PC-9 (cell line): ENCODE data around the gene GID8. TPM values are rescaled to one million over a fixed set of nuclear protein-coding genes. Genes with fewer than 3 reads are reported as not detected.

Experiments used
- BruUV-seq: library from RNA; stranded (reverse); fragments of 400-500 nt; replicated peaks from 2 replicates; lab custom pipeline; 2021; lab: Mats Ljungman, UMichigan
- CTCF ChIA-PET: fragments of 300-600 bp; sonication (Branson Sonifier 250); formaldehyde crosslinking; loops from one replicate; lab custom pipeline; 2022; ENCODE audit warnings: antibody characterized with exemption; lab: Charles Lee
- POLR2A ChIA-PET: fragments of 300-600 bp; sonication (Branson Sonifier 250); formaldehyde crosslinking; loops from one replicate; lab custom pipeline; 2022; ENCODE audit warnings: antibody characterized with exemption; ENCODE audit not compliant: unreplicated experiment; lab: Charles Lee
- DNase-seq, 2 experiments: peaks; one replicate each; pipeline versions ENCODE4 v3.0.0 to v3.0.0-alpha.2; 2015 to 2022; ENCODE audit warnings: mixed read lengths in 1 of 2
- H2AFZ ChIP-seq: fragments of 200-600 bp; sonication (generic); 2 replicates; pipeline ENCODE4 v1.8.1; 2017; ENCODE audit warnings: antibody characterized with exemption
- H3F3A ChIP-seq: fragments of 200-600 bp; sonication (generic); 2 replicates; pipeline ENCODE4 v1.8.1; 2017; ENCODE audit warnings: antibody characterized with exemption, mild to moderate bottlenecking, low read depth; ENCODE audit not compliant: insufficient read depth
- H3K27ac ChIP-seq: fragments of 200-600 bp; sonication (generic); 2 replicates; pipeline ENCODE4 v1.6.1; 2016; ENCODE audit warnings: mixed run types
- H3K27me3 ChIP-seq: fragments of 200-600 bp; sonication (generic); 2 replicates; pipeline ENCODE4 v1.6.1; 2016; ENCODE audit warnings: low read depth, mixed run types; ENCODE audit not compliant: insufficient read depth
- H3K36me3 ChIP-seq: fragments of 200-600 bp; sonication (generic); 2 replicates; pipeline ENCODE4 v1.6.1; 2016; ENCODE audit warnings: low read depth, mixed run types
- H3K4me1 ChIP-seq: fragments of 200-600 bp; sonication (generic); replicated peaks from 2 replicates; pipeline ENCODE4 v1.6.1; 2016; ENCODE audit warnings: mixed run types; ENCODE audit not compliant: insufficient read depth
- H3K4me2 ChIP-seq: fragments of 200-600 bp; sonication (generic); 2 replicates; pipeline ENCODE4 v1.6.1; 2017; ENCODE audit warnings: mixed run types
- H3K4me3 ChIP-seq: fragments of 200-600 bp; sonication (generic); 2 replicates; pipeline ENCODE4 v1.6.1; 2016; ENCODE audit warnings: mixed run types
- H3K79me2 ChIP-seq: fragments of 200-600 bp; sonication (generic); 2 replicates; pipeline ENCODE4 v1.6.1; 2017; ENCODE audit warnings: low read depth, mixed run types
- H3K9me2 ChIP-seq: fragments of 200-600 bp; sonication (generic); 2 replicates; pipeline ENCODE4 v1.8.1; 2017; ENCODE audit warnings: mild to moderate bottlenecking; ENCODE audit not compliant: insufficient read depth
- H3K9me3 ChIP-seq: fragments of 200-600 bp; sonication (generic); 2 replicates; pipeline ENCODE4 v1.8.1; 2016; ENCODE audit warnings: low read depth; ENCODE audit not compliant: insufficient read depth
- H4K20me1 ChIP-seq: fragments of 200-600 bp; sonication (generic); 2 replicates; pipeline ENCODE4 v1.8.1; 2017; ENCODE audit not compliant: insufficient read depth
- CTCF ChIP-seq: fragments of 200-600 bp; sonication (generic); conservative IDR thresholded peaks from 2 replicates; pipeline ENCODE4 v1.6.1; 2017; ENCODE audit warnings: mixed run types, antibody characterized with exemption, mild to moderate bottlenecking, moderate library complexity
- EZH2 ChIP-seq: fragments of 200-600 bp; sonication (generic); IDR thresholded peaks from 2 replicates; pipeline ENCODE4 v1.8.0; 2017; ENCODE audit warnings: antibody characterized with exemption, low read depth
- intact Hi-C: fragments of 100-400 bp; cut with micrococcal nuclease; formaldehyde crosslinking; loops from one replicate; pipeline ENCODE4 v1.10.0; 2022; ENCODE audit not compliant: unreplicated experiment
- total RNA-seq: library from RNA; stranded (reverse); gene quantifications from 2 replicates; pipeline ENCODE4 v1.2.3, GENCODE V29; 2021

Gene GID8
- total RNA-seq, 1 experiment from 2014 or later: 45.7 TPM

DNA sequence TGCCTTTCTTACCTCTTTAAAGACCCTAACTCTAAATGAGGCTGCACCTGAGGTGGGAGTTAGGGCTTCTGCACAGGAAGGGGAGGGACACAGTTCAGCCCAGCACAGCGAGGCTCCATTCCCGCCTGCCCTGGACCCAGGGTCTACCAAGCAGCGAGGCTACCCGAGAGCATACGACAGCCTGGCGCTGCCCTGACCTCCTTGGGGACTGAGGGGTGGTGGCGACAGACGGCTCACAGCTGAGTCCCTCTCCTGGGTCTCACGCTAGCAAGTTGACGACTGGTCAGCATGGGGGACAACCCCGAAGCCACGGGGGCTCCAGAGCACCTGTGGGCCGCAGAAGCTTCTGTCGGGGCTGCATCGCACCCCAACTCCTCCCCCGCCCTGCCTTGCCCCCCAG is 38.9 kb downstream of the GID8 start:
- Histone ChIP-seq H3K79me2 (no peaks in the 10 kb centered on the region), H4K20me1 (no peaks in the 10 kb centered on the region), H3K4me1 (0 out of 2 replicates have a peak, but pooled peaks cover 3% of the 10 kb centered on the region), H3K4me3 (no peak overlapping the region), H3K36me3 (no peaks in the 10 kb centered on the region), H3K9me2 (no peaks in the 10 kb centered on the region), H3K27ac (no peak overlapping the region), H3F3A (no peaks in the 10 kb centered on the region), H3K9me3 (no peaks in the 10 kb centered on the region), H3K4me2 (no peak overlapping the region), H2AFZ (no peak overlapping the region), H3K27me3 (peaks cover 93% of the 10 kb centered on the region)
- no peak for TF ChIP-seq CTCF
- no peak for TF ChIP-seq EZH2
- DNase-seq: no peak
- intact Hi-C loops: no loop called here
- BruUV-seq: no TSS peak
- ChIA-PET CTCF (no interaction called here), POLR2A (no interaction called here)

GRCh38 chr20:62977613-62978560 is 39.9 kb downstream of the GID8 start:
- Histone ChIP-seq H3K4me3 (no peak overlapping the region), H2AFZ (no peak overlapping the region), H3K9me2 (no peaks in the 10 kb centered on the region), H3K4me2 (no peak overlapping the region), H3K36me3 (no peaks in the 10 kb centered on the region), H3K27ac (no peak overlapping the region), H3K4me1 (no peaks in the 10 kb centered on the region), H3K79me2 (no peaks in the 10 kb centered on the region), H4K20me1 (no peaks in the 10 kb centered on the region), H3F3A (no peaks in the 10 kb centered on the region), H3K9me3 (no peaks in the 10 kb centered on the region), H3K27me3 (peaks cover 95% of the 10 kb centered on the region)
- intact Hi-C loops: no loop called here
- no TSS peak for BruUV-seq
- TF ChIP-seq EZH2 (no peak), CTCF (no peak)
- DNase-seq: peak in 1 of 2 experiments; percentile 24
- ChIA-PET CTCF (no interaction called here), POLR2A (interaction anchor here (0.6 kb wide), 1 partner anchor 545 kb away, joined by 6 read pairs; no protein-coding TSS in a partner anchor)

- Histone ChIP-seq H3K9me2 (no peaks in the 10 kb centered on the region), H3K9me3 (no peaks in the 10 kb centered on the region), H3K4me2 (no peak overlapping the region), H4K20me1 (no peaks in the 10 kb centered on the region), H2AFZ (no peak overlapping the region), H3K36me3 (no peaks in the 10 kb centered on the region), H3K27me3 (peaks cover 96% of the 10 kb centered on the region), H3K4me1 (no peaks in the 10 kb centered on the region), H3K79me2 (no peaks in the 10 kb centered on the region), H3K27ac (no peak overlapping the region), H3K4me3 (no peak overlapping the region), H3F3A (no peaks in the 10 kb centered on the region)
- TF ChIP-seq EZH2 (no peak), CTCF (no peak)
- ChIA-PET CTCF (no interaction called here), POLR2A (interaction anchor here (0.6 kb wide), 1 partner anchor 545 kb away, joined by 6 read pairs; no protein-coding TSS in a partner anchor)
- no peak for DNase-seq
- intact Hi-C loops: no loop called here
- BruUV-seq: no TSS peak
Observed at GRCh38 chr20:62978561-62978943, 40.6 kb downstream of the GID8 start.
